HG02610 (cell line): ENCODE data around the gene CD46.

ENCODE experiments used
- ATAC-seq: cut with Tn5 transposase; IDR thresholded peaks from one replicate; pipeline ENCODE4 v1.9.1; 2021; ENCODE audit warnings: mild to moderate bottlenecking, moderate library complexity; ENCODE audit not compliant: unreplicated experiment

CD46 gene

DNA sequence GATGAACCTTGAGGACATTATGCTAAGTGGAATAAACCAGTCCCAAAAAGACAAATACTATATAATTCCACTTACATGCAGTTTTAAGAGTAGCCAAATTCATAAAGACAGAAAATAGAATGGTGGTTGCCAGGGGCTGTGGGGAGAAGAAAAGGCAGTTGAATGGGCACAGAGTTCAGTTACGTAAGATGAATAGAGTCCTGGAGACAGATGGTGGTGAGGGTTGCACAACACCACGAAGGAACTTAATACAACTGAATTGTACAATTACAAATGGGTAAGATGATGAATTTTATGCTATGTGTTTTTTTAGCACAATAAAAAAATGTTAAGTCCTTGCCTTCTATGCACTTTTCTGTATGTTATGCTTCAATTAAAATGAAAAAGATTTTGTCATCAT lies 92.5 kb downstream of the CD46 start:
- no peak for ATAC-seq
